Astrocyte (in vitro differentiated cells and primary cell): ENCODE measurements around the gene MCCD1. TPM values are rescaled to one million over a fixed set of nuclear protein-coding genes. Genes with fewer than 3 reads are reported as not detected.

Experiments used
- DNase-seq: peaks from one replicate; pipeline ENCODE4 v3.0.0-alpha.2; 2010; ENCODE audit warnings: low read depth
- FAIRE-seq: peaks from 2 replicates; lab custom pipeline; 2011; peaks lifted over from hg19 to GRCh38; lab: Jason Lieb, UNC
- H2AFZ ChIP-seq: 2 replicates; pipeline ENCODE4 v1.6.0; 2012; ENCODE audit warnings: low read depth, low read length, inconsistent platforms
- H3K27ac ChIP-seq: 2 replicates; pipeline ENCODE4 v1.5.1; 2011; ENCODE audit warnings: low read depth, low read length, inconsistent platforms
- H3K27me3 ChIP-seq: 2 replicates; pipeline ENCODE4 v1.6.0; 2011; ENCODE audit warnings: low read length, inconsistent platforms; ENCODE audit not compliant: insufficient read depth
- H3K36me3 ChIP-seq: 2 replicates; pipeline ENCODE4 v1.5.1; 2011; ENCODE audit warnings: low read length, inconsistent platforms; ENCODE audit not compliant: insufficient read depth
- H3K4me1 ChIP-seq: 2 replicates; pipeline ENCODE4 v1.5.1; 2011; ENCODE audit warnings: low read length, inconsistent platforms; ENCODE audit not compliant: insufficient read depth
- H3K4me2 ChIP-seq: 2 replicates; pipeline ENCODE4 v1.6.0; 2012; ENCODE audit warnings: low read length, inconsistent platforms
- H3K4me3 ChIP-seq: 2 replicates; pipeline ENCODE4 v1.5.1; 2011; ENCODE audit warnings: low read depth, mild to moderate bottlenecking, low read length, inconsistent platforms; ENCODE audit not compliant: insufficient read depth
- H3K79me2 ChIP-seq: 2 replicates; pipeline ENCODE4 v1.6.0; 2012; ENCODE audit warnings: mild to moderate bottlenecking, low read length, inconsistent platforms; ENCODE audit not compliant: insufficient read depth
- H3K9ac ChIP-seq: 2 replicates; pipeline ENCODE4 v1.6.0; 2012; ENCODE audit warnings: mild to moderate bottlenecking, low read length, inconsistent platforms
- H3K9me3 ChIP-seq: 2 replicates; pipeline ENCODE4 v1.5.1; 2012; ENCODE audit warnings: low read depth, mild to moderate bottlenecking, low read length, inconsistent platforms; ENCODE audit not compliant: insufficient read depth
- H4K20me1 ChIP-seq: 2 replicates; pipeline ENCODE4 v1.6.0; 2012; ENCODE audit warnings: low read length, inconsistent platforms; ENCODE audit not compliant: insufficient read depth
- H3K27ac Mint-ChIP-seq: one replicate; pipeline ENCODE4 v1.8.0; 2021; ENCODE audit warnings: mild to moderate bottlenecking, mixed read lengths; ENCODE audit not compliant: unreplicated experiment
- H3K27me3 Mint-ChIP-seq: one replicate; pipeline ENCODE4 v1.8.0; 2021; ENCODE audit warnings: low read depth, mixed read lengths; ENCODE audit not compliant: unreplicated experiment
- H3K36me3 Mint-ChIP-seq: one replicate; pipeline ENCODE4 v1.8.0; 2021; ENCODE audit warnings: low read depth, mixed read lengths; ENCODE audit not compliant: unreplicated experiment
- H3K4me1 Mint-ChIP-seq: one replicate; pipeline ENCODE4 v1.8.0; 2021; ENCODE audit warnings: low read depth, mixed read lengths; ENCODE audit not compliant: unreplicated experiment
- H3K4me3 Mint-ChIP-seq: one replicate; pipeline ENCODE4 v1.8.0; 2021; ENCODE audit warnings: mild to moderate bottlenecking, moderate library complexity, mixed read lengths; ENCODE audit not compliant: unreplicated experiment
- H3K9me3 Mint-ChIP-seq: one replicate; pipeline ENCODE4 v1.8.0; 2021; ENCODE audit warnings: mild to moderate bottlenecking, mixed read lengths; ENCODE audit not compliant: unreplicated experiment
- EZH2 ChIP-seq: IDR thresholded peaks from 2 replicates; pipeline ENCODE4 v1.6.1; 2012; ENCODE audit warnings: mild to moderate bottlenecking, low read length, inconsistent platforms; ENCODE audit not compliant: insufficient read depth
- total RNA-seq: library from RNA; stranded (reverse); gene quantifications from 2 replicates; pipeline ENCODE4 v1.2.1, GENCODE V29; 2021
- TF ChIP-seq, protein P1 (sequence below): IDR thresholded peaks from 2 replicates; pipeline ENCODE4 v1.5.1; 2011; ENCODE audit warnings: low read depth, mild to moderate bottlenecking, inconsistent platforms, low read length, moderate library complexity; ENCODE audit not compliant: insufficient read depth

Gene MCCD1
- total RNA-seq, 1 donor from 2014 or later, result not detected

DNA sequence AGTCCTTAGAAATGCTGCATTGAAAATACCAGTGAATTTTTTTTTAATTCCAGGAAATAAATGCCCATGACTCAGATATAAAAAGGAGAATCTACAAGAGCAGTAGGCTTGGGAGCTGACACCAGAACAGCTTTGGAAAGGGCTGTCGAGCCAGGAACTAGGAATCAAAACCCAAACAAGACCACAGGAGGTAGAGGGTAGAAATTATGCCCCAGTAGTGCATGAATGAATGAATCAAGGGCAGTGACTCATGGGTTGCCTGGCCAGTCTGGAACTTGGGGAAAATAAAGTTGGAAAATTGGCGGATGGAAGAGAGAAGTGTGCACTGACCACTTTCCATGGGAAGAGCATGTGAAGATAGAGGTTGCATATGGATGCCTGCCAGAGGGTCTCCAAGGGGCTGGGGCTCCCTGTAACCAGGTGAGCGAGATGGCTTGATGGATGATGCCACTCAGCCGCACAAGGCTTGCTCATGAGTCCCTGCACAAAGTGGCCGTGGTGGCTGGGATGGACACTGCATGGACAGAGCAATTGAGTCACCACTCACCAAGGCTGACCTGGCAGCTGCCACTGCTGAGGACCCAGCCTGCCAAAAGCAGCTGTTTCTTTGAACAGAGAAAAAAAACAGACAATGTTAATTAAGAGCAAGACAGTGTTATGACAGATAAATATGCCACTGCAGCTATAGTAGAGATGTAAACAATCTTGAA is 15.2 kb upstream of the MCCD1 start:
- Histone ChIP-seq H3K4me3 (no peak overlapping the region), H4K20me1 (no peaks in the 10 kb centered on the region), H3K27me3 (peaks cover 4% of the 10 kb centered on the region), H3K9ac (no peak overlapping the region), H3K4me1 (peaks cover 8% of the 10 kb centered on the region), H2AFZ (no peak overlapping the region), H3K36me3 (peaks cover 10% of the 10 kb centered on the region), H3K9me3 (no peaks in the 10 kb centered on the region), H3K79me2 (no peaks in the 10 kb centered on the region), H3K4me2 (peak overlapping the region; percentile 38), H3K27ac (no peak overlapping the region)
- Mint-ChIP-seq H3K4me1 (peaks cover 12% of the 10 kb centered on the region), H3K27me3 (peaks cover 6% of the 10 kb centered on the region), H3K27ac (no peak overlapping the region), H3K36me3 (peaks cover 3% of the 10 kb centered on the region), H3K9me3 (peaks cover 3% of the 10 kb centered on the region), H3K4me3 (peak overlapping the region; percentile 4)
- no peak for FAIRE-seq
- no peak for DNase-seq
- no peak for TF ChIP-seq EZH2
- TF ChIP-seq, protein P1, sequence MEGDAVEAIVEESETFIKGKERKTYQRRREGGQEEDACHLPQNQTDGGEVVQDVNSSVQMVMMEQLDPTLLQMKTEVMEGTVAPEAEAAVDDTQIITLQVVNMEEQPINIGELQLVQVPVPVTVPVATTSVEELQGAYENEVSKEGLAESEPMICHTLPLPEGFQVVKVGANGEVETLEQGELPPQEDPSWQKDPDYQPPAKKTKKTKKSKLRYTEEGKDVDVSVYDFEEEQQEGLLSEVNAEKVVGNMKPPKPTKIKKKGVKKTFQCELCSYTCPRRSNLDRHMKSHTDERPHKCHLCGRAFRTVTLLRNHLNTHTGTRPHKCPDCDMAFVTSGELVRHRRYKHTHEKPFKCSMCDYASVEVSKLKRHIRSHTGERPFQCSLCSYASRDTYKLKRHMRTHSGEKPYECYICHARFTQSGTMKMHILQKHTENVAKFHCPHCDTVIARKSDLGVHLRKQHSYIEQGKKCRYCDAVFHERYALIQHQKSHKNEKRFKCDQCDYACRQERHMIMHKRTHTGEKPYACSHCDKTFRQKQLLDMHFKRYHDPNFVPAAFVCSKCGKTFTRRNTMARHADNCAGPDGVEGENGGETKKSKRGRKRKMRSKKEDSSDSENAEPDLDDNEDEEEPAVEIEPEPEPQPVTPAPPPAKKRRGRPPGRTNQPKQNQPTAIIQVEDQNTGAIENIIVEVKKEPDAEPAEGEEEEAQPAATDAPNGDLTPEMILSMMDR, result no peak

GRCh38 chr6:31521835-31522234 is 6.9 kb upstream of the MCCD1 start:
- no peaks in the 10 kb centered on the region for H3K36me3 ChIP-seq
- no peaks in the 10 kb centered on the region for H3K79me2 ChIP-seq
- no peak overlapping the region for H3K27ac ChIP-seq
- H3K4me1 Mint-ChIP-seq, result peaks cover 7% of the 10 kb centered on the region
- no peak overlapping the region for H2AFZ ChIP-seq
- peaks cover 16% of the 10 kb centered on the region for H3K27me3 Mint-ChIP-seq
- H3K9me3 ChIP-seq, result no peaks in the 10 kb centered on the region
- no peaks in the 10 kb centered on the region for H3K36me3 Mint-ChIP-seq
- peaks cover 5% of the 10 kb centered on the region for H4K20me1 ChIP-seq
- DNase-seq, result no peak
- no peak overlapping the region for H3K4me3 ChIP-seq
- H3K9ac ChIP-seq, result no peak overlapping the region
- TF ChIP-seq EZH2, result no peak
- TF ChIP-seq, protein P1, result no peak
- H3K27me3 ChIP-seq, result peaks cover 4% of the 10 kb centered on the region
- H3K4me1 ChIP-seq, result peaks cover 8% of the 10 kb centered on the region
- no peak for FAIRE-seq
- H3K27ac Mint-ChIP-seq, result no peak overlapping the region
- no peak overlapping the region for H3K4me3 Mint-ChIP-seq
- no peaks in the 10 kb centered on the region for H3K9me3 Mint-ChIP-seq
- H3K4me2 ChIP-seq, result no peak overlapping the region

GRCh38 chr6:31525553-31525931 is 3.2 kb upstream of the MCCD1 start:
- no peaks in the 10 kb centered on the region for H3K9me3 Mint-ChIP-seq
- H2AFZ ChIP-seq, result no peak overlapping the region
- H3K4me3 Mint-ChIP-seq, result no peak overlapping the region
- no peaks in the 10 kb centered on the region for H3K36me3 Mint-ChIP-seq
- no peak for FAIRE-seq
- no peak overlapping the region for H3K9ac ChIP-seq
- DNase-seq, result no peak
- H3K27me3 ChIP-seq, result no peaks in the 10 kb centered on the region
- peaks cover 5% of the 10 kb centered on the region for H3K27me3 Mint-ChIP-seq
- no peak overlapping the region for H3K4me3 ChIP-seq
- H3K27ac ChIP-seq, result peak overlapping the region; percentile 2
- peaks cover 8% of the 10 kb centered on the region for H3K4me1 ChIP-seq
- H4K20me1 ChIP-seq, result peaks cover 28% of the 10 kb centered on the region
- no peaks in the 10 kb centered on the region for H3K9me3 ChIP-seq
- peak overlapping the region; percentile 25 for H3K4me2 ChIP-seq
- no peak overlapping the region for H3K27ac Mint-ChIP-seq
- H3K79me2 ChIP-seq, result no peaks in the 10 kb centered on the region
- H3K36me3 ChIP-seq, result peaks cover 5% of the 10 kb centered on the region
- TF ChIP-seq EZH2, result no peak
- TF ChIP-seq, protein P1, result no peak
- peaks cover 7% of the 10 kb centered on the region for H3K4me1 Mint-ChIP-seq
